Lower leg skin (tissue), 4 donors: Measurements from ENCODE around the gene OARD1. TPM values are rescaled to one million over a fixed set of nuclear protein-coding genes. Genes with fewer than 3 reads are reported as not detected.

Experiments used
- DNase-seq, 2 donors: peaks; one replicate each; pipeline ENCODE4 v3.0.0-alpha.2; 2019; ENCODE audit warnings: low spot score in 2 of 2
- H3K4me3 ChIP-seq: fragments of 200-600 bp; sonication (generic); 2 replicates; pipeline ENCODE4 v1.5.1; 2017; ENCODE audit warnings: mild to moderate bottlenecking, low read depth; ENCODE audit not compliant: poor library complexity, severe bottlenecking
- POLR2A ChIP-seq, 2 donors: fragments of 450-650 bp; IDR thresholded peaks; one replicate each; pipeline ENCODE4 v1.6.1; 2016 to 2017; ENCODE audit warnings: antibody characterized with exemption in 2 of 2, mild to moderate bottlenecking in 1 of 2, moderate library complexity in 1 of 2
- WGBS, 2 donors: methylation state at CpG; one replicate each; pipeline ENCODE4 v1.1.5; 2018; 5-methylcytosine and 5-hydroxymethylcytosine counted together
- intact Hi-C: fragments of 100-400 bp; cut with DNase I; formaldehyde crosslinking; loops from one replicate; pipeline ENCODE4 v1.15.0; 2023; ENCODE audit warnings: low total_unique reads
- total RNA-seq, 4 donors: library from RNA; depleted of rRNA; stranded (reverse); fragments of >200 nt; gene quantifications; one replicate each; pipeline ENCODE4 v1.1.0, GENCODE V29; 2016
- TF ChIP-seq, protein P1 (sequence below), 3 donors: fragments of 450-650 bp; IDR thresholded peaks; one replicate each; pipeline ENCODE4 v1.5.1; 2016; ENCODE audit warnings: antibody characterized with exemption in 3 of 3, mild to moderate bottlenecking in 3 of 3, moderate library complexity in 2 of 3

Gene OARD1
- total RNA-seq, 4 donors from 2014 or later, result 8.6 to 28.4 (median 18.4) TPM

DNA sequence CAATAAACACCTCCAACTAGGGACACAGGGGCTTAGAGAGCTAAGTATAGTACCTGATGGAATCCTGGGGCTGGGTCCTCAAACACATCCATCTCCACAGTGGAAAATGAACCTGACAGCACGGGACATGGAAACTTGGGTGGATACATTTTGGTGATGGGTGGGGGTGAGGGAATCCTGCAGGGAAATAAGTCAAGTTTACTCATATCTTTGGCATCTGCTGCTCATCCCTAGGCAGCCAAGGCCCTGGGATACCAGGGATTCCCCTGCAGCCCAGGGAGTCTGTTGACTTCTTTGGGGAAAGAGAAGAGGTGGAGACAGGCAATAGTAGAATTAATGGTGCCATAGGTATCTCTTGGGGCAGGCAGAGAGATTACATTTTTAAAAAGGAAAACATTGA, 12.6 kb downstream of the OARD1 start:
- intact Hi-C loops, result no loop called here
- H3K4me3 ChIP-seq, result no peak overlapping the region
- WGBS, 2 donors, result 21 to 42% methylated on average over 1 of the region's 1 CpG
- DNase-seq, result no peak
- TF ChIP-seq, protein P1, sequence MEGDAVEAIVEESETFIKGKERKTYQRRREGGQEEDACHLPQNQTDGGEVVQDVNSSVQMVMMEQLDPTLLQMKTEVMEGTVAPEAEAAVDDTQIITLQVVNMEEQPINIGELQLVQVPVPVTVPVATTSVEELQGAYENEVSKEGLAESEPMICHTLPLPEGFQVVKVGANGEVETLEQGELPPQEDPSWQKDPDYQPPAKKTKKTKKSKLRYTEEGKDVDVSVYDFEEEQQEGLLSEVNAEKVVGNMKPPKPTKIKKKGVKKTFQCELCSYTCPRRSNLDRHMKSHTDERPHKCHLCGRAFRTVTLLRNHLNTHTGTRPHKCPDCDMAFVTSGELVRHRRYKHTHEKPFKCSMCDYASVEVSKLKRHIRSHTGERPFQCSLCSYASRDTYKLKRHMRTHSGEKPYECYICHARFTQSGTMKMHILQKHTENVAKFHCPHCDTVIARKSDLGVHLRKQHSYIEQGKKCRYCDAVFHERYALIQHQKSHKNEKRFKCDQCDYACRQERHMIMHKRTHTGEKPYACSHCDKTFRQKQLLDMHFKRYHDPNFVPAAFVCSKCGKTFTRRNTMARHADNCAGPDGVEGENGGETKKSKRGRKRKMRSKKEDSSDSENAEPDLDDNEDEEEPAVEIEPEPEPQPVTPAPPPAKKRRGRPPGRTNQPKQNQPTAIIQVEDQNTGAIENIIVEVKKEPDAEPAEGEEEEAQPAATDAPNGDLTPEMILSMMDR (IDR thresholded peaks at IDR 0.05), result no peak
- no peak for TF ChIP-seq POLR2A (IDR thresholded peaks at IDR 0.05)

DNA sequence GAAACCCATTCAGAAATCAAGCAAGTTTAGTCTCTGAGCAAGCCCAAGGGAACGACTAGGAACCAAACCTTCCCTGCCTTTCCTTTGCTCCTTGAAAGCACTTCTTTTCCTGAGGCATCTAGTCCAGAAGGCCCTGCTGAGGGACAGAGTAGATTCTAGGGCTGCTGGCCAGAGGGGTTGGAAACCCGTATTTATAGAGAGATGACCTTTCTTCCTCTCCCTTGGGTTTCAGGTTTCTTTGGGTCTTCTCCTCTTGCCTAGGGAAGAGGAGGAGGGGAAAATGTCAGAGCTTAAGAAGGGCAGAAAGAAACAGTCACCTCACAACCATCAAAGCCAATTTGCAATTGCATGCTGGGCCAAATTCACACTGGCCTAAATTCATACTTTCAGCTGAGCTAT, 13.4 kb downstream of the OARD1 start:
- no peak for TF ChIP-seq POLR2A (IDR thresholded peaks at IDR 0.05)
- TF ChIP-seq, protein P1 (IDR thresholded peaks at IDR 0.05), result no peak
- DNase-seq, result no peak
- 73 to 78% methylated on average over 2 of the region's 2 CpGs for WGBS, 2 donors
- no peak overlapping the region for H3K4me3 ChIP-seq
- intact Hi-C loops, result no loop called here

DNA sequence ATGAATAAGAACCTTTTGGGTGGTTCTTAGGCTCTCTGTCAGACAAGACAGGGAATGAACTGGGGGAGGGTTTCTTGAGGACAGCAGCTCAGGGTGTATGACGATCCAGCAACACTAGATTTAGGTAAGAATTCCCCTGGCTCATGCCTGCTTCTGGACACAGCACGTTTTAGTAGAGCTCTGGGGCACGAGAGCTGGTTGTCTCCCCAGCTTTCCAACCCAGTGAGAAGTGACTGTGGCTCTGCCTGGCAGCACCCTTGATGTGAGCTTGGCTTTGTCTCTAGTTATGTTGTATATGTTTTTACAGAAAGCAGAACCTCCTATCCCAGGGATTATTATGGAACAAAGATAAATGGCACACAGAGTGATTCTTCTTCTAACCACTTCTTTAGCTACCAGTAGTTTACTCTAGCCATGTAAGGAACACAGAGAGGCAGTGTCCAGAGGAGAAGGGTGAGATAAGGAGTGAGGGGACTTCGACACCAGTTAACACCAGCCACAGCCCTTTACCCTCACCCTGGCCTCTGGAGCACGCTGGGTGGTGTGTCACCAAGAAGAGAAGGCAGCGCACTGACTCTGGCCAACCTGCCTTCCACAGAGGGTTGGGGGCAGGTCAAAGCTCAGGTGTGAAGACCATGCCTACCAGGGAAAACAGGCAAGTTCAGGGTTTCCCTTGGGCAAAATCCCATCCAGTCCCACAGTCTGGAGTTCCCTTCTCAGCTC, 15.2 kb downstream of the OARD1 start:
- no peak for DNase-seq
- no peak overlapping the region for H3K4me3 ChIP-seq
- TF ChIP-seq, protein P1 (IDR thresholded peaks at IDR 0.05), result no peak
- no peak for TF ChIP-seq POLR2A (IDR thresholded peaks at IDR 0.05)
- 82 to 86% methylated on average over 6 of the region's 6 CpGs for WGBS, 2 donors
- intact Hi-C loops, result no loop called here

DNA sequence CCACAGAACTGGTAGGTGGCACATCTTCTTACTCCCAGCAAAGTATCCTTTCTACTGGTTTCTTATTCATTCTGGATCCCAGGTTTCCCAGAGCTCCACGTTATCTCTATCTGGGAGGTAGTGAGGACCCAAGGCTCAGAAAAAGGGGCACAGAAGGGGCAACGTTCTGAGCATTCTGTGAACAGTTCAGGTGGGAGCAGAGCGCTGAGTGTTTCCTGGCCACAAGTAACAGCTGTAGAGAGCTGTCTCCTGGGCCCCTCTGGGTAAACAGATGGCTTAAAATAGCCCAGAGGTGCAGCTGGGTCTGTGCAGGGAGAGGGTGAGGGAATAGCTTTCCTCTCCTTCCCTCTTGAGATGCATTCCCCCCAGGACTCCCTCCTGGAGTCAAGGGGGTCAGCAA, 17.0 kb downstream of the OARD1 start:
- intact Hi-C loops, result no loop called here
- H3K4me3 ChIP-seq, result no peak overlapping the region
- TF ChIP-seq POLR2A (IDR thresholded peaks at IDR 0.05), result no peak
- TF ChIP-seq, protein P1 (IDR thresholded peaks at IDR 0.05), result no peak
- DNase-seq, result no peak
- 59% methylated on average over 3 of the region's 3 CpGs for WGBS, 2 donors

DNA sequence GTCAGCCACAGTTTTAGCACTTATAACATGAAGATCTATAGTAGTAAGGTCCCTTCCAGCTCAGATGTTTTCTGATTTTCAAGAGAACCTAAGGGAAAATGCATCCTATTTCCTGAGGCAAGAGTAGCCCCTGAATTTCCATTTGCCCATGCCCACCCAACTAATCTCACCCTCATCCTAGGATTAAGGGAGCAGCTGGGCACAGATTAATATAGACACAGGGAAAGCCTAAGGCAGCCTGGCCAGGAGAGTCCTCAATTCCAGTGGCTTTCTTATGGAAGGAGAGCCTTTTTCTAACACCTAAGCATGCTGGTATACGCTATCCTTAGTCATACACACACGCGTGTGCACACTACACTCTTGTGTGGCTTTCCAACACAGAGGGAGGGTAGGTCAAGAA, 17.6 kb downstream of the OARD1 start:
- DNase-seq, result no peak
- intact Hi-C loops, result no loop called here
- 93 to 96% methylated on average over 3 of the region's 3 CpGs for WGBS, 2 donors
- no peak for TF ChIP-seq POLR2A (IDR thresholded peaks at IDR 0.05)
- TF ChIP-seq, protein P1 (IDR thresholded peaks at IDR 0.05), result no peak
- no peak overlapping the region for H3K4me3 ChIP-seq

DNA sequence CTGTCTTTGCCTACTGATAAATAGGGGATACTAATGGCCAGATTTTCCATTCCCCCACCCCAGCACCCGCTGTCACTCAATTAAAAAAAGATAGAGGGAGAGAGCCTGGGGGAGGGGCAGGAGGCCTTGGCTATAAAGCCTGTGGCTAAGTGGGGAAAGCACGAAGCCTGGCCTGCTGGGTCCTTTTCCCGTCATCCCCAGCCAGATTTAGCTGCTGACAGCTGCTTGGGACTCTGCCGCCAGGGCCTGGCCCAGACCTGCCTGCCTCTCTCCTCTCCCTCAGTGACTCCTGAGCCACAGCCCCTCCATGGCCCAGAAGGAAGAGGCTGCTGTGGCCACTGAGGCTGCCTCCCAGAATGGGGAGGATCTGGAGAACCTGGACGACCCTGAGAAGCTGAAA, 19.1 kb downstream of the OARD1 start, which contains the start of gene APOBEC2:
Gene APOBEC2, plus strand, starts transcription at position 162 of the 400 bp plus-strand sequence. Its CDS starts 146 bp downstream, at position 308.
- intact Hi-C loops, result no loop called here
- H3K4me3 ChIP-seq, result no peak within 1 kb of the TSS
- DNase-seq, result peak in 1 of 2 donors; percentile 74
- TF ChIP-seq, protein P1 (IDR thresholded peaks at IDR 0.05), result no peak
- TF ChIP-seq POLR2A (IDR thresholded peaks at IDR 0.05), result no peak
- WGBS, 2 donors, result 39 to 67% methylated on average over 5 of the region's 5 CpGs
